SK-N-SH treated with all-trans-retinoic acid at 6 μM for 48 hours (cell line): Measurements from ENCODE around the gene ST8SIA1.

Experiments used
- CREB5 ChIP-seq: fragments of 250-450 bp; sonication (Bioruptor Pico); IDR thresholded peaks from 2 replicates; pipeline ENCODE4 v1.5.1; 2020; ENCODE audit warnings: low read depth, mild to moderate bottlenecking, moderate library complexity
- ESRRG ChIP-seq: fragments of 250-450 bp; sonication (Bioruptor Pico); IDR thresholded peaks from 2 replicates; pipeline ENCODE4 v1.6.1; 2021; ENCODE audit warnings: mild to moderate bottlenecking
- OSR1 ChIP-seq: fragments of 250-450 bp; sonication (Bioruptor Pico); IDR thresholded peaks from 2 replicates; pipeline ENCODE4 v1.8.0; 2022; ENCODE audit warnings: moderate library complexity, mild to moderate bottlenecking, inconsistent platforms

GRCh38 chr12:22284871-22285270 lies 49.6 kb downstream of the ST8SIA1 start:
- TF ChIP-seq OSR1 (CRISPR knock-in tag) (no peak), CREB5 (CRISPR knock-in tag) (no peak), ESRRG (CRISPR knock-in tag) (no peak)
